AG10803 (cell line): ENCODE data around the gene TRIM39.

ENCODE experiments used
- DNase-seq: peaks from one replicate; pipeline ENCODE4 v3.0.0; 2010; ENCODE audit warnings: low read depth
- H3K4me3 ChIP-seq: 2 replicates; pipeline ENCODE4 v1.5.1; 2011; ENCODE audit warnings: mild to moderate bottlenecking, low read length, control low read depth
- CTCF ChIP-seq: conservative IDR thresholded peaks from 2 replicates; pipeline ENCODE4 v1.5.1; 2011; ENCODE audit warnings: mild to moderate bottlenecking, low read length, control low read depth, inconsistent platforms

The TRIM39 gene

GRCh38 chr6:30352550-30352949 is 25.8 kb downstream of the TRIM39 start:
- no peak for TF ChIP-seq CTCF

DNA sequence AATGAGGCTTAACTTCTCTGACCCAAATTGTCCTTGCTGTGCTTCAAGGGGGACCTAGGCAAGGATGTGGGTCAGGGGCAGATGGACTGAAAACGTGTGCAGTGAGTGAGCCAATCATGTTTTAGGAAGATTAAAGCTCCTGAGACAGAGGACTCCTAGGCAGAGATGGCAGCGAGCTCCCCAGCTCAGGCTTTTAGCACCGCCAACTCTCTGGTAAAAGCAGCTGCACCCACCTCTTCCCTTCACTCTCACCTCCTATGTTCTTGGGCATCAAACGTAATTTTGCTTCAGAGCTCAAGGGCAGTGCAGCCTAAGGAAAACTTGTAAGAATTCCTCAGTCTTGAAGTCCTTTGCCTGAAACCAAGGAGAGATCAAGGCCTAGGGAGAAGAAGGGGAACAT is 28.6 kb downstream of the TRIM39 start:
- no peak for TF ChIP-seq CTCF
- no peak for DNase-seq
- no peak overlapping the region for H3K4me3 ChIP-seq

More at GRCh38 chr6:30352550-30352949, 25.8 kb downstream of the TRIM39 start:
- DNase-seq, result no peak
- H3K4me3 ChIP-seq, result no peak overlapping the region

DNA sequence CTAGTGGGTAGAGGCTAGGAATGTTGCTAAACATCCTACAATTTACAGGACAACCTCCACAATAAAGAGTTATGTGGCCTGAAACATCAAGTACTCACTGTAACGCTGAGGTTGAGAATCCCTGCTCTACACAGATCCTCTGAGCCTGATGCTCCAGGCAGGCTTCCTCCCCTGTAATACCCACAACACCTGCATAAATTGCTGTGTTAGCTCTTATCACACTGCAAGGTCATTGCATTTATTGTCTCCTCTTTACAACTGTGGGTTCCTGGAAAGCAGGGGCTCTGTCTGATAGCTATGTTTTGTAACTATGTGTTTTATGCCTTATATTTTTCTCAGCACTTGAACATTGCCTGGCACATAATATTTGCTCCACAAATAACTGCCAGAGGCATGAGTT is 29.8 kb downstream of the TRIM39 start:
- TF ChIP-seq CTCF, result no peak
- H3K4me3 ChIP-seq, result no peak overlapping the region
- no peak for DNase-seq

DNA sequence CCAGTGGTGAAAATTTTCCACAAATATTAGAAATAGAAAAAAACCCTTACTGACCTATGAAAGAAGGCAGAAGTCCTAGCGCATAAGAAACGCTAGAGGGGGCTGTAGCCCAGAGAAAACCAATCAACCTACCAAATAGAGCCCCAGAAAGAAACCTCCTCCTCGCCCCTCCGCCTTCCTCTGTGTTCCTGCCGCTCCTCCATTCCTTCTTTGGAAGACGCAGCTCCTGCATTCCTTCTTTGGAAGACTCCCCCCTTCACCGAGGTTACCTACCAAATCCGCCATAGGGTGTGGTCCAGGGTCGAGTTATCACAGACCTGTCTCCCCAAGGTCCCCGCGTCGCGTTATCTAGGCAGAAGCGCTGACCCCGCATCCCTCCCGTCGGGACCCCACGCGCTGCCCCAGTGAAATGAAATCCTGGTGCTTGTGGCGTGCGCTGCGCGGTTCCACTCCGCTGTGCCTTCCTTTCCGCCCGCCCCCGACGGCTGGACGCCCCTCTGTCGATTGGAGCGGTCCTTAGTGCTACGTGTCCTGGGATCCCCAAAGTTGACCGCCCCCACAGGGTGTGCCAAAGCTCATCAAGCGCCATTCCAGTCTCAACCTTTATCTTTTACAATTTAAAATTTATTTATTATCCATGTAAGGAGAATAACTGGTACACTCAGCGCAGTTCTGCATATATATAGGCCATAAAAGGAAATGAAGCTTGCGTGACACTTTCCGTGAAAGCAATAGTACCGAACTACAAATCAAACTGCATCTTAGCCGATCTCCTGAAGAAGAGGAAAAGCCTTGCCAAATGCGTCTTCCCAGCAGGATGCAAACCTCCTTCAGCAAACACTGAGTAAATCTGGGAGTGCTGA is 31.2 kb downstream of the TRIM39 start:
- peak overlapping the region; percentile 57 for H3K4me3 ChIP-seq
- DNase-seq, result peak; percentile 71
- peak; percentile 86 for TF ChIP-seq CTCF

- DNase-seq, result no peak
- H3K4me3 ChIP-seq, result no peak overlapping the region
- no peak for TF ChIP-seq CTCF
These were observed 32.5 kb downstream of the TRIM39 start for GRCh38 chr6:30359276-30359675.

- H3K4me3 ChIP-seq, result no peak overlapping the region
- no peak for TF ChIP-seq CTCF
- no peak for DNase-seq
These were observed 33.4 kb downstream of the TRIM39 start for GRCh38 chr6:30360139-30360538.

DNA sequence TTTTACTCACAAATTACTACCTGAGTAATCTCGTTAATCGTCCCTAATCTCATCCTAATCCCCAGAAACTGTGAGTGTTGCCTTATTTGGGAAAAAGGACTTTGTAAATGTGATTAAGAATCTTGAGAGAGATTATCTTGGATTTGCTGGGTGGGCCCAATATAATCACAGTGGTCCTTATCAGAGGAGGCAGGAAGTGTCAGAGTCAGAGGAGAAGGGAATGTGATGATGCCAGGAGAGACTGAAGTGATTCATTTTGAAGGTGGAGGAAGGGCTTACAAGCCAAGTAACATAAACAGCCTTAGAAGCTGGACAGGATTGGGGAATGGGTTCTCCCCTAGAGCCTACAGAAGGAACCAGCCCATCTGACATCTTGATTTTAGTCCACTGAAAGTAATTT is 34.9 kb downstream of the TRIM39 start:
- no peak for DNase-seq
- H3K4me3 ChIP-seq, result no peak overlapping the region
- TF ChIP-seq CTCF, result no peak
